OCI-LY7 (cell line): ENCODE results near the gene TMEM208.

Experiments used
- EZH2phosphoT487 ChIP-seq: fragments of 200-600 bp; sonication (generic); IDR thresholded peaks from 2 replicates; pipeline ENCODE4 v1.6.1; 2018; ENCODE audit warnings: low read depth, borderline replicate concordance, mild to moderate bottlenecking, mixed run types, antibody characterized with exemption, low read length, moderate library complexity, mixed read lengths
- TF ChIP-seq, protein P1 (sequence below): fragments of 200-600 bp; sonication (generic); conservative IDR thresholded peaks from 2 replicates; pipeline ENCODE4 v1.5.1; 2014; ENCODE audit warnings: mild to moderate bottlenecking, antibody characterized with exemption, low read length, moderate library complexity, mixed read lengths

DNA sequence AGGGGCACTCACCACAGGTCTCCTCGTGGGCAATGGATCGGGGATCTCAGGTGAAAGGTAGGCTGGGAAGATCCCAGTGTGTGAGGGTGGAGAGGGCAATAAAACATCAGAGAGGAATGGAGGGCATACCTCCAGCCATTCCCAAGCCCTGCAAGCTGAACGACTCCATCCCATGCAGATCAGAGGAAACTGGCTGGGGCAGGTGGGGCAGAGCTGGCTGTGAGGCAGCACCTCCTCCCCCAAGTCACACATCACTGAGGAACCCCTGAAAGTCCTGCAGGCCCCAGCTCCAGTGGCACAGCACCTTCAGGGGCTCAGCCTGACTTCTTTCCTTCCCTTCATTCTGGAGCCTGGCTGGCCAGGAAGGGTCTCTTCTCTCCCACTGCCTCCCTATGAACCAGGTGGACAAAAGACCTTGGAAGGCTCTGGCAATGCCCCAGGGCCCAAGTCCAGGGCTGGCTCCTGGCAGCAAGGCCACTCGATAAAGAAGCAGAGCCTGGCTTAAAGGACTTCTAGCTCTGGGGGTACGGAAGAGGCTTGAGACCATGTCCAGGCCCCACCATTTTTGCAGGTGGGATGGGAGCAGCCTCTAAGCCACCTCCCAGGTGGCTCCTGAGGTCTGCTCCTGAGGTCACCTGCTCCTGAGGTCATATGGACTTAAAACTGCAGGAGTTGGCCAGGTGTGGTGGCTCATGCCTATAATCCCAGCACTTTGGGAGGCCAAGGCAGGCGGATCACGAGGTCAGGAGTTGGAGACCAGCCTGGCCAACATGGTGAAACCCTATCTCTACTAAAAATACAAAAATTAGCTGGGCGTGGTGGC is 13.5 kb upstream of the TMEM208 start:
- TF ChIP-seq, protein P1, sequence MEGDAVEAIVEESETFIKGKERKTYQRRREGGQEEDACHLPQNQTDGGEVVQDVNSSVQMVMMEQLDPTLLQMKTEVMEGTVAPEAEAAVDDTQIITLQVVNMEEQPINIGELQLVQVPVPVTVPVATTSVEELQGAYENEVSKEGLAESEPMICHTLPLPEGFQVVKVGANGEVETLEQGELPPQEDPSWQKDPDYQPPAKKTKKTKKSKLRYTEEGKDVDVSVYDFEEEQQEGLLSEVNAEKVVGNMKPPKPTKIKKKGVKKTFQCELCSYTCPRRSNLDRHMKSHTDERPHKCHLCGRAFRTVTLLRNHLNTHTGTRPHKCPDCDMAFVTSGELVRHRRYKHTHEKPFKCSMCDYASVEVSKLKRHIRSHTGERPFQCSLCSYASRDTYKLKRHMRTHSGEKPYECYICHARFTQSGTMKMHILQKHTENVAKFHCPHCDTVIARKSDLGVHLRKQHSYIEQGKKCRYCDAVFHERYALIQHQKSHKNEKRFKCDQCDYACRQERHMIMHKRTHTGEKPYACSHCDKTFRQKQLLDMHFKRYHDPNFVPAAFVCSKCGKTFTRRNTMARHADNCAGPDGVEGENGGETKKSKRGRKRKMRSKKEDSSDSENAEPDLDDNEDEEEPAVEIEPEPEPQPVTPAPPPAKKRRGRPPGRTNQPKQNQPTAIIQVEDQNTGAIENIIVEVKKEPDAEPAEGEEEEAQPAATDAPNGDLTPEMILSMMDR = no peak
- no peak for TF ChIP-seq EZH2phosphoT487
